IPS-11a (cell line): ENCODE results near the gene ART3.

Source experiments
- H3K4me3 ChIP-seq: one replicate; pipeline ENCODE4 v1.5.1; 2013; ENCODE audit warnings: low read depth, low read length, control low read depth

ART3 gene

GRCh38 chr4:76144546-76144945 is 70.0 kb downstream of the ART3 start:
- H3K4me3 ChIP-seq: no peak overlapping the region

GRCh38 chr4:76147454-76148141 is 73.1 kb downstream of the ART3 start:
- H3K4me3 ChIP-seq: peak overlapping the region; percentile 91

DNA sequence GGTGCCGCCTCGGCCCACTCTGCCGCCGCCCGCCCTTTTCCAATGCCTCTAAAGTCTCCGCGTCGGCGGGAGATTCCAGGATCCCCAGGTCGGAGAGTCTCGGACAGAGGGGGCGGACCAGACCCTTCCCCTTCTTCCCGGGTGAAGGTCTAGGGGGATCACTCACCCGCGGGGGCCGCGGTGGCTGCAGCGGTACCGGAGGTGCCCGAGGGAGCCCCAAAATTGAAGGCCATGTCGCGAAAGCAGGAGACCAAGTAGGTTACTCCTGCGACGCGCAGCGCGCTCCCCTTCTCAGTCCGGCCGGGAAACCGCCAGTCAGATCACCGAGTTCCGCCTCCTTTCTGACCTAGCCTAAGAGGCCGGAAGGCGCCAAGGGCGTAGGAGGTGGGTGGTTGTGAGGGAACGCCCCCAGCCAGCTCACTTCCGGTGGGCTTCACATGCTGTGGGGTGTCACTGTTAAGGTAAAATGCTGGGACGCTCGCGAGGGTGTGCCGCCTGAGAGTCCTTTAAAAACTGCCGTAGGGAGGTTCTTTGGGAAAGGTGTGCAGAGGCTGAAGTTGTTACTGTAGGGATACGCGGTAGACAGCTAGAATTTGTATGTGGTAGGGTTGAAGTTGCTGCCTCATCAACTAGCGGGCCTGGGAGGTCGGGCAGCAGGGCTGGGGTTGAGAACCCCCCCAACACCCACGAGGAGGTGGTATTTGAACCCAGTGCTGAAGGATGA is 73.8 kb downstream of the ART3 start, which contains the start of gene NUP54:
Gene NUP54 (minus strand): TSS at position 256 of the 724 bp plus-strand sequence. CDS start 23 bp downstream, at position 233.
- peak within 1 kb of the TSS; percentile 91 for H3K4me3 ChIP-seq

- no peak overlapping the region for H3K4me3 ChIP-seq
Measured at GRCh38 chr4:76153356-76153755, 78.8 kb downstream of the ART3 start.

GRCh38 chr4:76155979-76156378 is 81.5 kb downstream of the ART3 start:
- no peak overlapping the region for H3K4me3 ChIP-seq

DNA sequence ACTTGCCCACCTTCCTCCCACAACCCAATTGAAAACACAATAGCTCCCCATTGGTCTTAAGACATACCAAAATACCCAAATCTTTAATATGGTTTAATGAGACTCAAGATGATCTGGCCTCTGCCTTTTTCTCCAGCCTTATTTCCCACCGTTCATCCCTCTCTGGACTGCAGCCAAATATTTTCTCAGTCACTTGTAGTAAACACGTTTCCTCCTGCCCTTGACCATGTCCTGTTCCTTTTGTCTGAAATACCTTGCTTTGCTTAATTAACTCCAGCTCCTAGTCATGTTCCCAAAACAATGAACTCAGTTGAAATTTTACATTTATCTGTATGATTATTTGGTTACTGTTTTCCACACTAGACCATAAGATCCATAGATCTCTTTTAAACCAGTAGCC is 82.1 kb downstream of the ART3 start:
- no peak overlapping the region for H3K4me3 ChIP-seq

GRCh38 chr4:76160355-76160754 is 85.8 kb downstream of the ART3 start:
- H3K4me3 ChIP-seq: no peak overlapping the region
